HEK293 (cell line): ENCODE data around the gene EIF1AD.
A peak's percentile ranks its signal among the peaks of the same experiment; 100 is the strongest.

Experiments
- CTCF ChIA-PET: fragments of 350-600 bp; formaldehyde crosslinking; extraction: SDS; loops from one replicate; lab custom pipeline; 2021; ENCODE audit warnings: antibody characterized with exemption; lab: Yijun Ruan, JAX
- POLR2A ChIA-PET: fragments of 300-600 bp; formaldehyde crosslinking; extraction: SDS; loops from one replicate; lab custom pipeline; 2020; ENCODE audit warnings: antibody characterized with exemption, inconsistent platforms; lab: Yijun Ruan, JAX
- H3K27ac ChIP-seq: fragments of 200-500 bp; sonication (Bioruptor generic); 2 replicates; pipeline ENCODE4 v1.5.1; 2014; ENCODE audit warnings: low read depth, low read length, control low read depth, inconsistent platforms; ENCODE audit errors: extremely low read depth
- H3K36me3 ChIP-seq, 2 experiments: fragments of 200-500 bp in 1 of 2; sonication (Bioruptor generic) in 1 of 2; 1 replicate in 1 of 2; 2 replicates in 1 of 2; pipeline ENCODE4 v1.5.1; 2014 to 2017; ENCODE audit warnings: inconsistent platforms in 2 of 2, low read length in 2 of 2; ENCODE audit not compliant: control insufficient read depth in 2 of 2, insufficient read depth in 1 of 2
- H3K4me1 ChIP-seq: fragments of 200-500 bp; sonication (Bioruptor generic); 2 replicates; pipeline ENCODE4 v1.5.1; 2014; ENCODE audit warnings: mild to moderate bottlenecking, low read length, inconsistent platforms; ENCODE audit not compliant: control insufficient read depth, insufficient read depth
- H3K4me3 ChIP-seq: 2 replicates; pipeline ENCODE4 v1.5.1; 2011; ENCODE audit warnings: low read depth, mild to moderate bottlenecking, control low read depth, low read length, moderate library complexity
- H3K9me3 ChIP-seq: fragments of 200-500 bp; sonication (Bioruptor generic); 2 replicates; pipeline ENCODE4 v1.5.1; 2014; ENCODE audit warnings: low read depth, low read length, inconsistent platforms; ENCODE audit not compliant: control insufficient read depth, insufficient read depth
- KLF16 ChIP-seq: fragments of 450-650 bp; formaldehyde crosslinking; IDR thresholded peaks from 2 replicates; pipeline ENCODE4 v1.5.1; 2017; ENCODE audit warnings: missing biosample characterization, missing genetic modification characterization
- OVOL3 ChIP-seq: fragments of 450-650 bp; formaldehyde crosslinking; IDR thresholded peaks from 2 replicates; pipeline ENCODE4 v1.5.1; 2016; ENCODE audit warnings: missing biosample characterization, missing genetic modification characterization
- PRDM10 ChIP-seq: fragments of 450-650 bp; formaldehyde crosslinking; IDR thresholded peaks from 2 replicates; pipeline ENCODE4 v1.5.1; 2016; ENCODE audit warnings: missing biosample characterization, missing genetic modification characterization
- SCRT2 ChIP-seq: fragments of 450-650 bp; formaldehyde crosslinking; IDR thresholded peaks from 2 replicates; pipeline ENCODE4 v1.5.1; 2016; ENCODE audit warnings: missing biosample characterization, missing genetic modification characterization
- SP3 ChIP-seq: fragments of 450-650 bp; formaldehyde crosslinking; IDR thresholded peaks from 2 replicates; pipeline ENCODE4 v1.5.1; 2016; ENCODE audit warnings: missing biosample characterization, missing genetic modification characterization
- SP7 ChIP-seq: fragments of 450-650 bp; formaldehyde crosslinking; IDR thresholded peaks from 2 replicates; pipeline ENCODE4 v1.5.1; 2016; ENCODE audit warnings: missing biosample characterization, missing genetic modification characterization
- ZBTB1 ChIP-seq: fragments of 450-650 bp; formaldehyde crosslinking; IDR thresholded peaks from 2 replicates; pipeline ENCODE4 v1.5.1; 2016; ENCODE audit warnings: missing biosample characterization, missing genetic modification characterization
- ZBTB48 ChIP-seq: fragments of 450-650 bp; formaldehyde crosslinking; IDR thresholded peaks from 2 replicates; pipeline ENCODE4 v1.5.1; 2016; ENCODE audit warnings: missing biosample characterization, missing genetic modification characterization
- ZFHX2 ChIP-seq: fragments of 450-650 bp; formaldehyde crosslinking; conservative IDR thresholded peaks from 2 replicates; pipeline ENCODE4 v1.5.1; 2016; ENCODE audit warnings: missing biosample characterization, missing genetic modification characterization
- ZIC2 ChIP-seq: fragments of 450-650 bp; formaldehyde crosslinking; IDR thresholded peaks from 2 replicates; pipeline ENCODE4 v1.5.1; 2016; ENCODE audit warnings: missing biosample characterization, missing genetic modification characterization
- ZNF221 ChIP-seq: fragments of 450-650 bp; formaldehyde crosslinking; IDR thresholded peaks from 2 replicates; pipeline ENCODE4 v1.5.1; 2017; ENCODE audit warnings: missing biosample characterization, missing genetic modification characterization, borderline replicate concordance
- ZNF302 ChIP-seq: fragments of 450-650 bp; formaldehyde crosslinking; IDR thresholded peaks from 2 replicates; pipeline ENCODE4 v1.5.1; 2016; ENCODE audit warnings: missing biosample characterization, missing genetic modification characterization, low read depth
- ZNF426 ChIP-seq: fragments of 450-650 bp; formaldehyde crosslinking; IDR thresholded peaks from 2 replicates; pipeline ENCODE4 v1.5.1; 2017; ENCODE audit warnings: missing biosample characterization, missing genetic modification characterization, mild to moderate bottlenecking, inconsistent platforms, moderate library complexity
- ZNF48 ChIP-seq: fragments of 450-650 bp; formaldehyde crosslinking; IDR thresholded peaks from 2 replicates; pipeline ENCODE4 v1.5.1; 2016; ENCODE audit warnings: missing biosample characterization, missing genetic modification characterization
- ZNF580 ChIP-seq: fragments of 450-650 bp; formaldehyde crosslinking; IDR thresholded peaks from 2 replicates; pipeline ENCODE4 v1.5.1; 2016; ENCODE audit warnings: missing biosample characterization, missing genetic modification characterization
- ZNF596 ChIP-seq: fragments of 450-650 bp; IDR thresholded peaks from 2 replicates; pipeline ENCODE4 v1.5.0; 2018; ENCODE audit warnings: missing biosample characterization, mild to moderate bottlenecking, missing genetic modification characterization, moderate library complexity
- ZNF768 ChIP-seq: fragments of 450-650 bp; formaldehyde crosslinking; IDR thresholded peaks from 2 replicates; pipeline ENCODE4 v1.5.1; 2018; ENCODE audit warnings: missing biosample characterization, mild to moderate bottlenecking, missing genetic modification characterization
- ZNF776 ChIP-seq: fragments of 450-650 bp; formaldehyde crosslinking; IDR thresholded peaks from 2 replicates; pipeline ENCODE4 v1.5.0; 2017; ENCODE audit warnings: missing biosample characterization, missing genetic modification characterization, borderline replicate concordance
- TF ChIP-seq, protein P1 (sequence below): fragments of 450-650 bp; formaldehyde crosslinking; IDR thresholded peaks from 2 replicates; pipeline ENCODE4 v1.5.1; 2016; ENCODE audit warnings: missing biosample characterization, missing genetic modification characterization
- TF ChIP-seq, protein P2 (sequence below): fragments of 450-650 bp; formaldehyde crosslinking; IDR thresholded peaks from 2 replicates; pipeline ENCODE4 v1.5.1; 2016; ENCODE audit warnings: missing biosample characterization, missing genetic modification characterization

Gene EIF1AD

DNA sequence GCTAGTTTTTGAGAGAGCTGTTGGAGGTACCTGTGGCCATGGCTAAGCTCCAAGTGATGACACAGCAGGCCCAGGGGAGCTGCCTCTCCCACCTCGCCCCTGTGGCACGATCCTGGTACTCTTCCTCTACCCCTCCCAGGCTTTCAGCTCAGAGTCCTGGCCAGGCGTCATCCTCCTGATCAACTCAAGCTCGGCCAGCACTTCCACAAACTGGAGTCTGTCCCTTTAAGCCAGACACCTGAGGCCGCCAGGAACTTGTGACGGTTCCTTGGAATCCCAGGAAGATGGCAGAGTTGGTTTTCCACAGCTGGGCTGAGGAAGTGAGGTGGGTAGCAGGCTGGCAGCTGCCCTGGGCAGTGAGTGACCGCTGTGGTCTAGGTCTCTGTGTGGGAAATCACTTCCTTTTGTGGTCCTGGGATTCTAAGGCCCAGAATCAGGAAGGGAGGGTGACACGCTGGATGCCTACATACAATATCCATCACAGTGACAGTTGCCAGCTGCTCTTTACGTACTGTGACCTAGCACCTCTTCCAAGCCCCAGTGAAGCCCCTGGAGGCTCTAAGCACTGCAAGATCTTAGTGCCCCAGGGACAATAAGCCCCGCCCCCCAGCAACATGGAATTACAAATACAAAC lies 6.6 kb upstream of the EIF1AD start:
- no peaks in the 10 kb centered on the region for H3K4me1 ChIP-seq
- no peak for TF ChIP-seq ZNF596 (tag by site-specific recombination)
- no peak for TF ChIP-seq KLF16
- TF ChIP-seq OVOL3, result no peak
- no peak for TF ChIP-seq PRDM10
- no peak for TF ChIP-seq SCRT2 (tag by site-specific recombination)
- TF ChIP-seq SP3, result no peak
- TF ChIP-seq, all 188 proteins: peak for 0
- H3K4me3 ChIP-seq, result no peak overlapping the region
- H3K36me3 ChIP-seq, result peaks cover 0 to 27% of the 10 kb centered on the region in 2 experiments; a peak in 1 of 3 replicates
- CTCF ChIA-PET, result interaction anchor here (0.5 to 2.2 kb wide), 7 partner anchors 9 to 436 kb away, joined by 3 to 11 read pairs (median 6); no protein-coding TSS in a partner anchor
- POLR2A ChIA-PET, result interaction anchor here (0.6 to 1.4 kb wide), 6 partner anchors 11 to 150 kb away, joined by 3 to 4 read pairs (median 4); no protein-coding TSS in a partner anchor
- H3K27ac ChIP-seq, result no peak overlapping the region
- no peaks in the 10 kb centered on the region for H3K9me3 ChIP-seq

GRCh38 chr11:66008095-66008467 lies 6.1 kb upstream of the EIF1AD start:
- H3K27ac ChIP-seq, result no peak overlapping the region
- no peaks in the 10 kb centered on the region for H3K4me1 ChIP-seq
- H3K36me3 ChIP-seq, result peaks cover 0 to 31% of the 10 kb centered on the region in 2 experiments; a peak in 1 of 3 replicates
- no peak overlapping the region for H3K4me3 ChIP-seq
- POLR2A ChIA-PET, result interaction anchor here (1.2 to 1.4 kb wide), 2 partner anchors 149 to 150 kb away, joined by 3 to 4 read pairs; no protein-coding TSS in a partner anchor
- H3K9me3 ChIP-seq, result no peaks in the 10 kb centered on the region
- TF ChIP-seq ZNF768 (tag by site-specific recombination), result peak; percentile 86
- TF ChIP-seq ZFHX2 (tag by site-specific recombination), result no peak
- TF ChIP-seq ZNF302, result no peak
- TF ChIP-seq ZNF580 (tag by site-specific recombination), result 0 out of 2 replicates have a peak, but pooled peaks have one; percentile 43
- TF ChIP-seq, protein P1, sequence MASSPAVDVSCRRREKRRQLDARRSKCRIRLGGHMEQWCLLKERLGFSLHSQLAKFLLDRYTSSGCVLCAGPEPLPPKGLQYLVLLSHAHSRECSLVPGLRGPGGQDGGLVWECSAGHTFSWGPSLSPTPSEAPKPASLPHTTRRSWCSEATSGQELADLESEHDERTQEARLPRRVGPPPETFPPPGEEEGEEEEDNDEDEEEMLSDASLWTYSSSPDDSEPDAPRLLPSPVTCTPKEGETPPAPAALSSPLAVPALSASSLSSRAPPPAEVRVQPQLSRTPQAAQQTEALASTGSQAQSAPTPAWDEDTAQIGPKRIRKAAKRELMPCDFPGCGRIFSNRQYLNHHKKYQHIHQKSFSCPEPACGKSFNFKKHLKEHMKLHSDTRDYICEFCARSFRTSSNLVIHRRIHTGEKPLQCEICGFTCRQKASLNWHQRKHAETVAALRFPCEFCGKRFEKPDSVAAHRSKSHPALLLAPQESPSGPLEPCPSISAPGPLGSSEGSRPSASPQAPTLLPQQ (tag by site-specific recombination), result no peak
- no peak for TF ChIP-seq ZBTB48 (tag by site-specific recombination)
- no peak for TF ChIP-seq ZNF48
- TF ChIP-seq ZNF221 (tag by site-specific recombination), result no peak
- CTCF ChIA-PET, result interaction anchor here (0.9 to 2.2 kb wide), 4 partner anchors 14 to 166 kb away, joined by 3 to 11 read pairs (median 8); no protein-coding TSS in a partner anchor

GRCh38 chr11:66007201-66007634 lies 5.3 kb upstream of the EIF1AD start:
- TF ChIP-seq ZNF426 (tag by site-specific recombination) (no peak), SP7 (peak; percentile 53; the same call in 1 of the 2 replicates), ZNF776 (tag by site-specific recombination) (no peak), ZIC2 (peak; percentile 61), ZBTB1 (tag by site-specific recombination) (no peak)
- TF ChIP-seq, protein P2, sequence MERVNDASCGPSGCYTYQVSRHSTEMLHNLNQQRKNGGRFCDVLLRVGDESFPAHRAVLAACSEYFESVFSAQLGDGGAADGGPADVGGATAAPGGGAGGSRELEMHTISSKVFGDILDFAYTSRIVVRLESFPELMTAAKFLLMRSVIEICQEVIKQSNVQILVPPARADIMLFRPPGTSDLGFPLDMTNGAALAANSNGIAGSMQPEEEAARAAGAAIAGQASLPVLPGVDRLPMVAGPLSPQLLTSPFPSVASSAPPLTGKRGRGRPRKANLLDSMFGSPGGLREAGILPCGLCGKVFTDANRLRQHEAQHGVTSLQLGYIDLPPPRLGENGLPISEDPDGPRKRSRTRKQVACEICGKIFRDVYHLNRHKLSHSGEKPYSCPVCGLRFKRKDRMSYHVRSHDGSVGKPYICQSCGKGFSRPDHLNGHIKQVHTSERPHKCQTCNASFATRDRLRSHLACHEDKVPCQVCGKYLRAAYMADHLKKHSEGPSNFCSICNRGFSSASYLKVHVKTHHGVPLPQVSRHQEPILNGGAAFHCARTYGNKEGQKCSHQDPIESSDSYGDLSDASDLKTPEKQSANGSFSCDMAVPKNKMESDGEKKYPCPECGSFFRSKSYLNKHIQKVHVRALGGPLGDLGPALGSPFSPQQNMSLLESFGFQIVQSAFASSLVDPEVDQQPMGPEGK, result 0 out of 2 replicates have a peak, but pooled peaks have one; percentile 21
- TF ChIP-seq, all 188 proteins: peak for 3
- Histone ChIP-seq H3K4me1 (no peaks in the 10 kb centered on the region), H3K36me3 (peaks cover 0 to 31% of the 10 kb centered on the region in 2 experiments; a peak in 1 of 3 replicates), H3K9me3 (no peaks in the 10 kb centered on the region), H3K27ac (no peak overlapping the region), H3K4me3 (no peak overlapping the region)
- ChIA-PET POLR2A (no interaction called here), CTCF (interaction anchor here (0.6 to 2.2 kb wide), 5 partner anchors 15 to 185 kb away, joined by 3 to 11 read pairs (median 3); partner anchors contain the start of gene MUS81)
